ENCODE measurements around the gene PANK4. TPM values are rescaled to one million over a fixed set of nuclear protein-coding genes. Genes with fewer than 3 reads are reported as not detected.

PANK4 gene
- total RNA-seq, 1 donor from 2014 or later = 32.6 TPM

DNA sequence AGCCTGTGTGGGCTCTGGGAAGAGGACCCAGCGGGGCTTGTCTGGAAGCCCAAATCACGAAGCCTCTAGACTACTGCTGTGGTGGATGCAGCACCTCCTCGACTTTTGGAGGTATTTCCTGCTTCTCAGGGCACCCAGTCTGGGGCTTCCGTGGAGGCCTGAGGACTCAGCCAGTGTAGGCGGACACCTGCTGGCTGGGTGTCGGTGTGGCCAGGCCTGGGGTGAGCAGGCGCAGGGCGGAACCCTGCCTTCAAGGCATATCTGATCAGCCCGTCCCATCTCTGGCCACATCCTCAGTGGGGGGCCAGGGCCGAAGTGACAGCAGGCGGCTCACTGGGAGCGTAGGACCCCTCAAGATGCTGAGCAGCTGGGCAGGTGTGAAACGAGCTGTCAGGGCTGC lies 43.4 kb downstream of the PANK4 start:
- DNase-seq (ENCODE audit: low spot score in 2 of 2) = no peak
- no peak for FAIRE-seq

DNA sequence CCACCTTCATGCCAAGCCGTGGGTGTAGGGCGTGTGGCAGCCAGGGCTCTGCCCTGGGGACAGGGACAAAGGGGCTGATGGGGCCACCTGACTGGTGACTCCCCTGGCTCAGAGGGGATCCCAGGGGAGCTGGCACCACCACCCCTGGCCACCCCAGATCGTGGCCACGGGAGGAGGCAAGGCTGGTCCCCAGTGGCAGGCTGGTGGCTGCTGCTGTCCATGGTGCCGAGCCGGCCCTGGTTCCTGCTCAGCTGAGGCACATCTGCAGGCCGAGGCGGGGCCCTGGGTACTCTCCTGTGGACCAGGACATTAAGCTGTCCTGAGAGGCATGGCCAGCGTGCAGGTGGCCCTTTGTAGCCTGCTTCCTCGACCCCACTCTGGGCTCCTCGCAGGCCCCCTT lies 43.8 kb downstream of the PANK4 start:
- no peak for FAIRE-seq
- no peak for DNase-seq (ENCODE audit: low spot score in 2 of 2)

DNA sequence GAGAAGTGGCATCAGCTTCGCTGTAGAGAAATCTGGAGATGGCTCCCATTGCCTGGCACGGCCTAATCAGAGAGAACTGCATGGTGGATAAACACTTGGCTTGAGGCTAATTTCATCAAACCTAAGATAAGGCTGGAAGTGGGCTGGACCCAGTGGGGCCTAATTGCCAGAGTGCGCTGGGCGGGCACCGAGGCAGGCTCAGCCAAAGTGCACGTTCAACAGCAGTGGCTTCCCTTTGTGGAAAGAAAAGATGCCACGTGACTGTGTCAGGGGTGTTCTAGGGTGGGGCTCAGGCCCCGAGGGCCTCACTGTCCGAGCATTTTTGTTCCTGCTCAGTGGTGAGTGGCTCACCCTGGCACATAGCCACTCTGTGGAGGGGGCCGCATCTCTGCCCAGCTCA lies 44.5 kb downstream of the PANK4 start:
- DNase-seq (ENCODE audit: low spot score in 2 of 2) (no peak), FAIRE-seq (no peak)

DNA sequence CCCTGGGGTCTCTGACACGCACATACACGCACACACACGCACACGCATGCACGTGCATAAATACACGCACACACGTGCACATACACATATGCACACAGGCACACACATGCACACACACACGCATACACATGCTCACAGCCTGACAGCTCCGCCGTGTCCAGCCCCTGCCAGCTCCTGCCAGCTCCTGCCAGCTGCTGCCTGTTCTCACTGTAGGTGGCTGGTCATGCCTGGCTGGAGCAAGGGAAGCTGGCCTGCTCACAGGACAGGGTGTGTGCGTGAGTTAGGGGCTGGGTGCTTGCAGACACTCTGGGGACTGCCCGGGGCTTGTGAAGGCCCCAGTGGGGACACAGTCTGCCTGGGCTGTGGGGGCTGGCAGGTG lies 45.4 kb downstream of the PANK4 start:
- DNase-seq (ENCODE audit: low spot score in 2 of 2) = no peak
- no peak for FAIRE-seq

DNA sequence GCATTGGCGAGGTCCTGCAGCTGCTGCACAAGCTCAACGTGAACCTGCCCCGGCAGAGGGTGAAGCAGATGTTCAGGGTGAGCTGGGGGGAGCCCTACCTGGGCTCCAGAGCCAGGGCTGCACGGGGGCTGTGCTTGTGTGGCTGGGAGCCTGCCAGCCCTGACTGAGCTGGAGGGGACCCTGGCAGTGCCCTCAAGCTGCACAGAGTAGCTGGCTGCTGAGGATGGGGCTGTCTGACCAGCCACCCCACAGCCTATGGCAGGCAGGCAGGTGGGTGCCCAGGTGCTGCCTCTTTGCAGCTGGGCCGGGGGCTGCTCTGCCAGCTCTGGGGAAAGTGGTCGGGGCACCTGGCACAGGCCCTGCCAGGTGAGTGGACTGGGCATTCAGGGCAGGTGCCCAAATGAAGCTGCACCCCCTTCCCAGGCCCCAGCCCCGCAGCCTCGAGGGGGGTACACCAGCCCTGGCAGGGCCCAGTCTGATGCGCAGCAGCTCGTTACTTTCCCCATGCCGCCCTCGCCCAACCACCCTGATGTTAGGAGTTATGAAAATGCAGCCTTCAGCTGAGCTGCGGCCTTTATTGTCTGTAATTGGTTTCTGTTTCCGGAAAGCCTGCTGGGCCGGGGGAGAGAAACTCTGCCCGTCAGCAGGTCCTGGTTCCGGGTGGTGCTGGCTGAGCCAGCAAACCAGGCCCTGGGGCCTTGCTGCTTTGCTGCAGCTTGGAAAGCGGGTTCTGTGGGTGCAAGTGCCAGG lies 46.0 kb downstream of the PANK4 start:
- no peak for DNase-seq (ENCODE audit: low spot score in 2 of 2)
- FAIRE-seq = no peak

GRCh38 chr1:2479618-2480017 lies 46.8 kb downstream of the PANK4 start:
- FAIRE-seq = no peak
- DNase-seq (ENCODE audit: low spot score in 2 of 2) = no peak

- FAIRE-seq (no peak), DNase-seq (ENCODE audit: low spot score in 2 of 2) (no peak)
Observed at GRCh38 chr1:2479186-2479585, 47.2 kb downstream of the PANK4 start.

- DNase-seq (ENCODE audit: low spot score in 2 of 2) = no peak
- FAIRE-seq = no peak
Observed at GRCh38 chr1:2477791-2478499, 48.5 kb downstream of the PANK4 start.

DNA sequence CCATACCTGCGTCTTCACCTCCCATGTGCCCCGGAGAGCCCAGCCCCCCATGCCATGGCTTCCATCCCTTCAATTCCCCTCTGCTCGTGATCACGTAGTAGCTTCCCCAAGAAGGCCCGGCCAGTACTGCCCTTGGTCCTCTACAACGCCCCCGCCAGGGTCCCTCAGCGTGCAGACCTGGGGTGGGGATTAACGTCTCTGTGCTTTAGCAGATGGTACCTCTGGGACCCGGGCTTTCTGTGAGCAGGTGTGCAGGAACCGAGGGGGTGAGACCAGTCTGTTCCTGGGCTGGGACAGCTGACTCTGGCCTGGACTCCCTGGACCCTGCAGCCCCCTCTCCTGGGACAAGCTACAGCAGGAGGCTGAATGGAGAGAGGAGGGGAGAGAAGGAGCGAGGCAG lies 49.1 kb downstream of the PANK4 start:
- no peak for FAIRE-seq
- DNase-seq (ENCODE audit: low spot score in 2 of 2) = no peak

DNA sequence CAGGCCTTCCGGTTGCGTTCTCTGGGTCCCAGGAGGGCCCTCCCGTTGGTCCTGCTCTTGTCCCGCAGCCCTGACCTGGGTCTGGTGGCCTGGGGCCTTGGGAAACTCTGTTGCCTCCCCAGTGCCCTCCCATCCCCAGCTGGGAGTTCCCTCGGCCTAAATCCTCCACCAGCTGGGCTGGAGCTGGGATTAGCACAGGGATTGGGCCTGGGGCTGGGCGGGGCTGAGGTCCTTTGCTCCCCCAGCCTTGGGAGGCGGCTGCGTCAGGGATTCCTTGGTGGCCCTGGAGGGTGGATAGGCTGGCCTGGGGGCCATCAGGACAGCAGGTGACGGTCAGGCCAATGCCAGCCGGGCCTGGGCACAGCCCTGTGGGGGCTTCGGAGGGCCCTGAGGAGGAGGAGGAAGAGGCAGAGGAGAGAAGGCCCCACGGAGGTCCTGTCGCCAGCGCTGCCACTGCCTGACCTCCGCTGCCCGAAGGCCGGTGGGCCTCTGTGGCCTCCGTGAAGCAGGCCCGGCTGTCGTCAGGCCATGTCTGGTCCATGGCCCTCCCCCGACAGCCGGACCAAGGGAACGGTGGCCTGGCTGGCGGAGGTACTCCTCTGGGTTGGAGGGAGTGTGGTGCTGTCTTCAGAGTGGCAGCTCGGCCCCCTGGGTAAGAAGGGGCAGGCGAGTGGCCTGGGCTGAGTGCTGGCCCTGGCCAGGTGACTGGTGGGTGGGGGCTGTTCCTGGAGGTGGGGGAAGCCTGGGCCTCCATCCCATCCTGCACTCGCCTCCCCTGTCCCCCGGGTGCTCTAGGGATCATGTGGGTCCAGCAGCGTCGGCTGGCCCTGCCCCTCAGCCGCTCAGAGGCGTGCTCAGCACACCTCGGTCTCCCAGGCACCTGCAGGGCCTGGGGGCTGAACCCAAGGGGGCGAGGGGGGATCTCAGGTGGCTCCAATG lies 50.1 kb downstream of the PANK4 start, which contains the start of gene PLCH2:
TSS of gene PLCH2 (plus strand) at position 229 of the 939 bp plus-strand sequence. CDS start at position 529, 300 bp downstream.
- FAIRE-seq = no peak
- no peak for DNase-seq (ENCODE audit: low spot score in 2 of 2)

- no peak for FAIRE-seq
Observed at GRCh38 chr1:2475571-2475970, 50.8 kb downstream of the PANK4 start.

GRCh38 chr1:2474933-2475371 lies 51.4 kb downstream of the PANK4 start:
- DNase-seq (ENCODE audit: low spot score in 2 of 2) (no peak), FAIRE-seq (no peak)

More at GRCh38 chr1:2475571-2475970, 50.8 kb downstream of the PANK4 start:
- DNase-seq (ENCODE audit: low spot score in 2 of 2) = no peak

GRCh38 chr1:2474104-2474844 lies 52.1 kb downstream of the PANK4 start:
- FAIRE-seq (no peak), DNase-seq (ENCODE audit: low spot score in 2 of 2) (no peak)

DNA sequence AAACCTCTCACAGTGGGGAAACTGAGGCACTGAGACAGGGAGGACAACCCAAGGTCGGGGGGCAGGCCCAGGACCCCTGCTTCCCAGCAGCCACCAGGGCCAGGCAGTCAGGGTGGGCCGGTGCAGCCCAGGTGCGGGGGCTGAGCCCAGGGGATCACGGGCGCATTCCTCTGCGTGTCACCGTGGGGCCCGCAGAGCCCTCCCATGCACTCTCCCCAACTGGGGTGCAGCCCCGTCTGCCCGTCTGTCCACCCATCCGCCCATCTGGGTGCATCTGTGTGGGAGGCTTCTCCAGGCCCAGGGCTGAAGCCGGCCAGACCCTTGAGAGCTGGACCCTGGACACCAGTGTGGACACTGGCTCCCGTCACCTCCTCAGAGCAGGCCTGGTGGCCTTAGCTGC lies 53.2 kb downstream of the PANK4 start:
- no peak for FAIRE-seq
- no peak for DNase-seq (ENCODE audit: low spot score in 2 of 2)

GRCh38 chr1:2472561-2473177 lies 53.7 kb downstream of the PANK4 start:
- DNase-seq (ENCODE audit: low spot score in 2 of 2) = no peak
- FAIRE-seq = no peak

DNA sequence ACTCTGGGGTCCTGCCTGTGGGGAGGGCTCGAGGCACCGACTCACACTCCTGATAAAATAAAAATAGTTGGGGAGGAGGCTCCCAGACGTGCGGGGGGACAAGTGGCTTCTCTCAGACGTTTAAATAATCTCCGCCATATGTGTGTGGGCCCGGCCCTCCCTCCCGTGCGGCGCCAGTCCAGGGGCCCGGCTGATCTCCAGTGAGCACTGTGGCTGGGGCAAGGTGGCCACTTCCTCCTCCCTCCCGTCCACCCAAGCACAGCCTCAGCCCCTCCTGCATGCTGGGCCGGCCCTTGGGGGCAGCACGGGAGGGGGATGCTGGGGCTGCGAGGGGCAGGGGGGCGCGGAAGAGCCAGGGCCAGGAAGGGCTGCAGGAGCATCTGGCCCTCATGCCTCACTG lies 54.3 kb downstream of the PANK4 start:
- DNase-seq (ENCODE audit: low spot score in 2 of 2) = no peak
- FAIRE-seq = no peak

DNA sequence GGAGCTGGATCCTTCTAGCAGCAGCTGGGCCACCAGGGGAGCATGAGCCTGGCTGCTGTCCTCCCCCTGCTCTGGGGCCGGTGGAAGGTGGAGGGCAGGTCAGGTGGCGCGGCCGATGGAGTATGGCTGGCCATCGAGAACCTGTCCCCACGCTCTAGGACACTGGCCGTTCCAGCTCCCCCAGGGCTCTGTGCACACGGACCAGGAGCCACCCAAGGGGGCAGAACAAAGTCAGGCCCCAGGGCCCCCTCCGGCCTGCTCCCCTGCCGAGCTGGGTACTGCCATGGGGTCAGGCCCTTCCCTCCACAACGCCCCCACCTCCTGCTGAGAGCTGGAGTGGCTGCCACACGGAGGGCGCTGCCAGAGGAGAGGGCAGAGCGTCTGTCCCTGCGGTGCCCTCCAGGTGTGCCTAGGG lies 54.8 kb downstream of the PANK4 start:
- DNase-seq (ENCODE audit: low spot score in 2 of 2) = no peak
- no peak for FAIRE-seq

DNA sequence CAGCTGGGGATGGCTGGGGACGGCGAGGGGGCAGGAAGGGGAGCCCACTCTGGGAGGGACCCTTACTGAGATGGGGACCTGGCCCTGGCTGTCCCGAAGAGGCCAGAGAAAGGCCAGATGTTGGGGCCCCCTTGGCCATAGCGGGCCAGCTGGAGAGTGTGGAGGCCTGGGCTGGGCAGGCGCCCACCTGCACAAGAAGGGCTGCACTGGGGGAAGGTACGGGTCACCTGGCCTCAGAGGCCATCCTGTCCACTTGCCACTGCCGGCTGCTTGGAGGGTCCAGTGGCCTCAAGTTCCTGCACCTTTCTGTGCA lies 55.3 kb downstream of the PANK4 start:
- DNase-seq (ENCODE audit: low spot score in 2 of 2) (no peak), FAIRE-seq (no peak)

DNA sequence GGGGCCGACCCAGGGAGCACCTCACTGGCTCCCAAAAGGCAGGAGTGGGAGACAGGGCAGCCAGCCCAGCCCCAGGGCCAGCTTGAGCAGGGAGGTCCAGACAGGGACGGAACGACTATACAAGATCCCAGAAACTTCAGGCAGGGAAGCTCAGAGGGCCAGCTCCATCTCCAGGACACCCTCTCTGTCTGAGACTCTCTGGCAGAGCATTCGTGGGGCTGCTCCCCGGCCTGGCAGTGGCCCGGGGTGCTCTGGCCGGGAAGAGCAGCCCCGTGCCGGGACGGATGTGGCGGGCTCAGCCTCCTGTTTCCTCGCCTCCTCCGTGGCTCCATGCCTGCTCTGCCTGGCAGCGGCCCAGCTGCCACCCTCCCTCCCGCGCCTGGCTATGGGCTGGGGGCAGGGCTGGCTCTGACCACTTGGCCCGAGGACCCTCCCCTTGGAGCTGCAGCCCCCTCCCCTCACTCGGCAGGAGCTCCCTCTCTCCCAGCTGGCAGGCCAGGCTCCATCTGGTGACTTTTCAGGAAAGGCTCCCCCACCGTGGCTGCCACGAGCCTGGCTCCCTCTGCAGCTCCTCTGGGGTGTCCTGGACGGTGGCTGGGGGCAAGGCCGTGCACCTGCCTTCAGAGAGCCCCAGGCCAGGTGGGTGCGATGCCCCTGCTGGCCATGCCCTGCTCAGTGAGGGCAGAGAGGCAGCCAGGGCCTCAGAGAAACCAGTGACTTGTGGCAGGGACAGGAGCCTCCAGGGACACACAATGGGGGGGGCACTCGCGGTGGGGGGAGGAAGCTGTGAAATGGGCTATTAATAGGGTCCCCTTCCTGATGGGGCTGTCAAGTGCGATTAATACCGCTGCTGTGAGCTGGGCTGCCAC lies 55.9 kb downstream of the PANK4 start:
- DNase-seq (ENCODE audit: low spot score in 2 of 2) (peak in 1 of 2 donors; percentile 58), FAIRE-seq (no peak)

Measured in frontal cortex (tissue), 4 donors.